SK-N-MC (cell line): Measurements from ENCODE around the gene CIAPIN1.

Source experiments
- DNase-seq: peaks from one replicate; pipeline ENCODE4 v3.0.0-alpha.2; 2011; ENCODE audit warnings: low read depth, low spot score
- H3K27ac ChIP-seq: fragments of 200-600 bp; sonication (generic); 2 replicates; pipeline ENCODE4 v1.5.1; 2016; ENCODE audit warnings: mixed run types
- H3K36me3 ChIP-seq: fragments of 200-600 bp; sonication (generic); 2 replicates; pipeline ENCODE4 v1.6.1; 2017; ENCODE audit warnings: antibody characterized with exemption, low read length, mixed read lengths; ENCODE audit not compliant: insufficient read depth
- H3K4me3 ChIP-seq: fragments of 200-600 bp; sonication (generic); 2 replicates; pipeline ENCODE4 v1.5.1; 2016
- H3K9ac ChIP-seq: fragments of 200-600 bp; sonication (generic); 2 replicates; pipeline ENCODE4 v1.8.0; 2017; ENCODE audit warnings: mixed run types, mixed read lengths; ENCODE audit not compliant: insufficient read length
- H3K9me3 ChIP-seq: fragments of 200-600 bp; sonication (generic); 2 replicates; pipeline ENCODE4 v1.6.1; 2017; ENCODE audit warnings: low read depth, mild to moderate bottlenecking, antibody characterized with exemption, low read length, moderate library complexity, mixed read lengths
- EZH2 ChIP-seq: fragments of 200-600 bp; sonication (generic); IDR thresholded peaks from one replicate; pipeline ENCODE4 v1.6.1; 2017; ENCODE audit warnings: antibody characterized with exemption
- FOXP2 ChIP-seq: optimal IDR thresholded peaks from 2 replicates; pipeline ENCODE3; 2011; ENCODE audit warnings: mild to moderate bottlenecking, moderate library complexity; ENCODE audit not compliant: insufficient read depth; ENCODE audit errors: extremely low read length, control extremely low read depth
- POLR2AphosphoS5 ChIP-seq: IDR thresholded peaks from 2 replicates; pipeline ENCODE4 v1.6.1; 2012; ENCODE audit warnings: mild to moderate bottlenecking, low read depth, low read length, borderline replicate concordance

The CIAPIN1 gene

DNA sequence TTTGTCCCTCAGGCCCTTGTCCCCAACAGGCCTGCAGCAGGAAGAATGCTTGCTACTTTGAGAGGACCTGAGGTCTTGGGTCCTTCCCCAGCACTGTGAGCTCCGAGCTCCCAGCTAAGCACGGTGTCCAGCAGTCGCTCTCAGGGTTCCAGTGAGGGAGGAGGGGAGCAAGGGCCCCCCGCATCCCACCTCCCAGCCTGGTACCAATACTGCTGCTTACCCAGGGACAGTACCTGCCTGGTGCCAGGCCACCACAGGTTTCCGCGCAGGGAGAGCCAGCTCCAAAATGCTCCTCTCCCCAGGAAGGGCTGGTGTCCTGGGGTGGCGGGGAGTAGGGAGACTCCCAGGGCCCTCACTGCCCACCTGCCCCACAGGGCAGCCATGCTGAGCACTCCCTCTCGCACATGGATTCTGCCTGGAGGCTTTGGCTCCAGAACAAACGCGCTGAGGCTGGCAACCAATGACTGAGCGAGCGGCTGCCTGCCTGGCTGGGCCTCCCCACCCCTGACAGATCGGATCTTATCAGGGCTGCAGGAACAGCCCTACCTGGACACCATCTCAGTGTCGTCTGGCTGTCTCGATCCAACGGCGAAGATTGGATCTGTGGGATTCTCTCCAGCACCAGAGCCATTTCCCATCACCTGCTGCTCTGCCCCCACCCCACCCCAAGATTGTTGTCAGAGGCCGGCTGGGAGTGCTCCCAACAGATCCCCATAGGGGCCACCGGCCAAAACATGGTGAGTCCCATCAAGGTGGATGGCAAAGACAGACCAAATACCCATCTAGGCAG is 36.7 kb upstream of the CIAPIN1 start:
- H3K27ac ChIP-seq, result no peak overlapping the region
- H3K36me3 ChIP-seq, result no peaks in the 10 kb centered on the region
- H3K9me3 ChIP-seq, result no peaks in the 10 kb centered on the region

GRCh38 chr16:57482845-57483545 is 35.8 kb upstream of the CIAPIN1 start:
- TF ChIP-seq EZH2, result no peak
- no peak overlapping the region for H3K4me3 ChIP-seq
- no peak for DNase-seq
- H3K27ac ChIP-seq, result no peak overlapping the region
- no peak overlapping the region for H3K9ac ChIP-seq
- H3K9me3 ChIP-seq, result no peaks in the 10 kb centered on the region
- H3K36me3 ChIP-seq, result no peaks in the 10 kb centered on the region

More for the DNA sequence above, 36.7 kb upstream of the CIAPIN1 start:
- DNase-seq, result no peak
- Histone ChIP-seq H3K4me3 (no peak overlapping the region), H3K9ac (no peak overlapping the region)
- no peak for TF ChIP-seq EZH2
- TF ChIP-seq FOXP2, result no peak
- no peak for TF ChIP-seq POLR2AphosphoS5

DNA sequence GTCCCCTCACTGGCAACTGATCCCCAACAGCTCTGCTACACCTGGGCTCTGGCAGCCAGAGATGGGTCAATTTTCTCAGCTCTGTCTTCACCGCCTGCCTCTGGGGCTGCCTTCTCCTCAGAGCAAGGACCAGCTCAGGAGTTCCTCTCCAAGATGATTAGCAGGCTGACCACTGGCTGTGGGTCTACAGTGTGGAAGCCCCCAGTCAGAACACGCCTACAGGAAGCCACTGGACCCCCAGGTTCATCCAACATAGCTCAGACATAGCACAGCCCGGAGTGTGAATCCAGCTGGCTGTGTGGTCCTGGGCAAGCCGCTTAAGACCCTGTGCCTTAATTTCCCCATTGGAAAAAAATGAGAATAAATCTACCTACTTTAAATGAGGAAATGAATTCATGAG is 34.2 kb upstream of the CIAPIN1 start:
- no peak for DNase-seq
- H3K9ac ChIP-seq, result no peak overlapping the region
- H3K27ac ChIP-seq, result no peak overlapping the region
- no peak for TF ChIP-seq POLR2AphosphoS5
- no peak for TF ChIP-seq EZH2
- no peak for TF ChIP-seq FOXP2
- no peaks in the 10 kb centered on the region for H3K9me3 ChIP-seq
- H3K4me3 ChIP-seq, result no peak overlapping the region
- H3K36me3 ChIP-seq, result no peaks in the 10 kb centered on the region

DNA sequence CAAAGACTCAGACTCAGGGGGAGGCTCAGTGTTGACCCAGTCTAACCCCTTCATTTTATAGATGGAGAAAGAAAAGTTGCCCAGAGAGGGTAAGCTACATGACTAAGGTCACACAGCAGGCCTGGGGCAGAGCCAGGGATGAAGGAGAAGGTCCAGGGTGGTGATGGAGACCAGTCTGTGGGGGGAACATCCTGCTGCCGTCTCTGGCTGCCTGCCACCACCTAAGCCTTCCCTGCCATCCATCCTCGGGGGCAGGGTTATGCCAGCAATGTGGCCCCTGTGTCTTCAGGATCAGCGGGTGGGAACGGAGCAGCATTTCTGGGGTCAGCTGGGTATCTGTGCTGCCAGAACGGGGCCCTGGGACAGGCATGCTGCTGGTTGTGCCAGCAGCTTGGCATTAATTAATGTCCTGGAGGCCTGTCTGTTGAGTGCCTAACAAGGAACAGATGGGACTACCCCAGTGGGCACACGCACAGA is 33.6 kb upstream of the CIAPIN1 start:
- Histone ChIP-seq H3K9me3 (no peaks in the 10 kb centered on the region), H3K27ac (no peak overlapping the region), H3K4me3 (no peak overlapping the region), H3K9ac (no peak overlapping the region), H3K36me3 (no peaks in the 10 kb centered on the region)
- DNase-seq, result no peak
- no peak for TF ChIP-seq FOXP2
- no peak for TF ChIP-seq EZH2
- TF ChIP-seq POLR2AphosphoS5, result no peak

DNA sequence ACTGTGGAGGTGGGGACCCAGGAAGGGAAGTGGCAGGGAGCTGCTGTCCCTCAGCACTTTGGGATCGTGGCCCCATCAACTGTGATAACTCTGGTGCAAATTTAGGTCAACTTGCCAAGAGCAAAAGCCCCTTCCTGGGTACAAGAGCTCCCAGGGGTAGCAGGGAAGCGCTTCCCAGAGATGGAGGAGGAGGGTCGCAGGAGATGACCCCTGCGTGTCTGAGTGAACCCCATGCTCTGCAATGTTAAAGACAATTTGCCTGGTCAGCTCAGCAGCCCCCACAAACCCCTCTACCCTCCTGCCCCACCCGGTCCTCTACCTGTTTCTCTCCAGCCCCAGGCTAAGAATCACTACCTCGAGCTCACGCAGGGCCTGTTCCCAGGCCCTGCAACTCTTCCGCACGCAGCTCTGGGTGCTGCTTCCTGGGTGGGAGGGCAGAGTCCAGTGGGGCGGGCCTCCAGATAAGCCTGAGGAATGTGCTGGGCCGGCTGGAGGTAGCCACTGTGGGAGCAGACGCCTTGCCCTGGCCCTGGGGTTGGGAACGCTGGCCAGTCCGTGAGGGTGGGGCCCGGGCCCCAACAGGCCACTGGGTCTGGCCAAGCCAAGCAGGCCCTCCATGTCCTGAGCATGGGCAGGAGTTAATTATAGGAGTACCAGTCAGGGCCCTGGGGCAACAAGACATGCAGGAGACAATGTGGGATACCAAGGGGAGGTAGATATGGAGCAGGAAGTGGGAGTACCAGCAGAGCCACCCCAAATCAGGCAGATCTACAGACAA is 33.0 kb upstream of the CIAPIN1 start:
- DNase-seq, result no peak
- TF ChIP-seq FOXP2 (no peak), EZH2 (no peak), POLR2AphosphoS5 (no peak)
- H3K27ac ChIP-seq, result no peak overlapping the region
- no peaks in the 10 kb centered on the region for H3K36me3 ChIP-seq
- no peak overlapping the region for H3K9ac ChIP-seq
- no peaks in the 10 kb centered on the region for H3K9me3 ChIP-seq
- H3K4me3 ChIP-seq, result no peak overlapping the region

DNA sequence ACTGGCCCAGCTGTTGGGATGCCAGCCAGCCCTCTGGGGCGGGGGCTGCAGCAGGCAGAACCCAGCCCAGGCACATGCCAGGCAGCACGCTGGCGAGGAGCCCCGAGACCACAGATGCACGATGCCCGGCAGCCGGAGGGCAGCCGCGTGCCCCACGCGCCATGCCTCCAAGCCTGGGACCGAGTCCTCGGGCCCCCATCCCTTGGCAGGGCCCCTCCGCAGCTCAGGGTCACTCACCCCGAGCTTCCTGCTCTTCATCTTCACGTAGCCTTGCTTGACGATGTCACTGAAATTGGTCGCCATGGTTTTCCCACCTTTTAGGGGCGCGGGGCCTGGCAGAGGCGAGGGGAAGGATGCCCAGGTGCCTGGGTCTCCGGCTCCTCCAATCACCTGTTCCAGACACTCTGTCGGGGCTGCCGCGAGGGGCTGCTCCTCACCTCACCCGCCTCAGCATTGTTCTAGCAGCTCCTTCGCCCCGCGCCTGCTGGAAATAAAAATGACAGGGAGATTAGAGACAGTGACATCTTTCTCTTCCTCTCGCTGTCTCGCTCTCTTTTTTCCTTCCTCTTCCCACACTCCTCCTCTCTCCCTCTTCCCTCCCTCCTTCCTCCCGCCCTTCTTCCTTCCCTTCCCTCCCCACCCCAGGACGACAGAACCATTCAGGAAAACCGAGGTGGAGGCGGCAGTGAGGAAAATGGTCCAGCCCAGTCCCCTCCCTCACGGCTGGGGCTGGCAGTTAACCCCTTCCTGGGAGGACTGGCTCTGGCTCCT is 32.2 kb upstream of the CIAPIN1 start:
- Histone ChIP-seq H3K9me3 (no peaks in the 10 kb centered on the region), H3K4me3 (no peak overlapping the region), H3K27ac (no peak overlapping the region), H3K9ac (no peak overlapping the region), H3K36me3 (no peaks in the 10 kb centered on the region)
- no peak for TF ChIP-seq POLR2AphosphoS5
- no peak for TF ChIP-seq EZH2
- TF ChIP-seq FOXP2, result no peak
- no peak for DNase-seq

DNA sequence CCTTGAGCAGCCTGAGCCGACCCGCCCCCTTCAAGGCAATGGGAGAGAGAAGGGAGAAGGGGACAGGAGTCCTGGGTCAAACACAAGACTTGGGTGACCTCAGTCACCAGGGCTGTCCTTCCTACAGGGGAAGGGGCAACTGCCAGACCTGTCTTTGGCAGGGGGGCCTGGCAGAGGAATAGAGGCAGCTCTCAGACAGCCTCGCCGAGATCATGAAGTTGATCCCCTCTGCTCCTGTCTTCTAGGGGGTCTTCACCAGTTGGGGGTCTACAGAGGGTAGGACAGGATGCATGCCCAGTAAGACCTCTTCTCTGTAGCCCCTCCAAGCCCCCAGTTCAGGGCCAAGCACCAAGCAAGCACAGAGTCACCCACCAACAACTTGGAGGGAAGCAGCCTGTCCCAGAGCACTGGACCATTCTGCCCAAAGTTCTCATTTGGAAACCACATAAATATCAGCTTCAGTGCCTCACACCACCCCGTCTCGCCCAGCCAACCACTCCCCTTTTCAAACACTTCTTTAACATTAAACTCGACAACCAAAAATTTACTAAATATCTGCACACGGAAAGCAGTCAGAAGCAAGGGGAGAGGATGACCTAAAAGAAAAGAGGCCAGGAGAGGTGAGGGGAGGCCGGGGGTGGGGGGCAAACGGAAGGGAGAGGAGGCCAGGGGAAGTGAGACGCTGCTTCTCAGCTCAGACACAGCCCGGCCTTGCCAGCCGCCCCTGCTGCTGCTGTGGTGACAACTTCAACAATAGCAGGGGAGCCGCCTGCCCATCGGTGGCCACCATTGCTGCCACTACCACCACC is 31.4 kb upstream of the CIAPIN1 start:
- H3K27ac ChIP-seq, result no peak overlapping the region
- H3K9me3 ChIP-seq, result no peaks in the 10 kb centered on the region
- no peaks in the 10 kb centered on the region for H3K36me3 ChIP-seq
- H3K9ac ChIP-seq, result no peak overlapping the region
- TF ChIP-seq FOXP2 (no peak), POLR2AphosphoS5 (no peak), EZH2 (no peak)
- no peak for DNase-seq
- H3K4me3 ChIP-seq, result no peak overlapping the region
